Liver (tissue), 9 donors: ENCODE results near the gene FAM193A. TPM values are rescaled to one million over a fixed set of nuclear protein-coding genes. Genes with fewer than 3 reads are reported as not detected.

Source experiments
- DNase-seq: peaks from one replicate; pipeline ENCODE4 v3.0.0-alpha.2; 2017; ENCODE audit warnings: low spot score
- H3K27ac ChIP-seq, 2 donors: one replicate each; pipeline ENCODE4 v1.7.0; 2013; ENCODE audit warnings: inconsistent platforms in 2 of 2, low read length in 2 of 2, control low read depth in 1 of 2, low read depth in 1 of 2, mild to moderate bottlenecking in 1 of 2
- H3K27me3 ChIP-seq, 4 donors: one replicate each; pipeline versions ENCODE4 v1.6.1 to v1.7.0; 2013; ENCODE audit warnings: low read length in 3 of 4, inconsistent platforms in 1 of 4, mild to moderate bottlenecking in 1 of 4, moderate library complexity in 1 of 4; ENCODE audit not compliant: control insufficient read depth in 4 of 4, insufficient read depth in 4 of 4
- H3K36me3 ChIP-seq, 4 donors: one replicate each; pipeline versions ENCODE4 v1.6.1 to v1.7.0; 2013; ENCODE audit warnings: low read length in 3 of 4, mild to moderate bottlenecking in 3 of 4, low read depth in 1 of 4, moderate library complexity in 1 of 4; ENCODE audit not compliant: control insufficient read depth in 4 of 4, insufficient read depth in 3 of 4
- H3K4me1 ChIP-seq, 4 donors: one replicate each; pipeline versions ENCODE4 v1.6.1 to v1.7.0; 2013; ENCODE audit warnings: low read length in 3 of 4, mild to moderate bottlenecking in 3 of 4, moderate library complexity in 1 of 4; ENCODE audit not compliant: control insufficient read depth in 4 of 4, insufficient read depth in 4 of 4
- H3K4me3 ChIP-seq, 3 donors: one replicate each; pipeline versions ENCODE4 v1.6.1 to v1.7.0; 2013; ENCODE audit warnings: low read length in 3 of 3, control low read depth in 1 of 3, low read depth in 1 of 3, mild to moderate bottlenecking in 1 of 3
- H3K9ac ChIP-seq, 2 donors: one replicate each; pipeline ENCODE4 v1.7.0; 2013; ENCODE audit warnings: low read length in 2 of 2, mild to moderate bottlenecking in 2 of 2, moderate library complexity in 2 of 2, control low read depth in 1 of 2, low read depth in 1 of 2
- H3K9me3 ChIP-seq, 4 donors: one replicate each; pipeline versions ENCODE4 v1.6.1 to v1.7.0; 2013; ENCODE audit warnings: low read length in 3 of 4; ENCODE audit not compliant: control insufficient read depth in 4 of 4
- ATF3 ChIP-seq: IDR thresholded peaks from 2 replicates; pipeline ENCODE4 v1.6.1; 2016; ENCODE audit warnings: antibody characterized with exemption
- CTCF ChIP-seq: fragments of 150-350 bp; IDR thresholded peaks from 2 replicates; pipeline ENCODE4 v1.5.1; 2017; ENCODE audit warnings: improper control_type of control experiment, low read depth, low read length; ENCODE audit not compliant: missing input control
- EGR1 ChIP-seq, 2 donors: IDR thresholded peaks; 2 replicates each; pipeline ENCODE4 v1.6.1; 2016 to 2018; ENCODE audit warnings: antibody characterized with exemption in 2 of 2, low read depth in 2 of 2
- FOXA1 ChIP-seq: IDR thresholded peaks from 2 replicates; pipeline ENCODE4 v1.6.1; 2016; ENCODE audit warnings: antibody characterized with exemption
- FOXA2 ChIP-seq: IDR thresholded peaks from 2 replicates; pipeline ENCODE4 v1.6.1; 2016; ENCODE audit warnings: antibody characterized with exemption
- GABPA ChIP-seq, 2 donors: IDR thresholded peaks in 1 of 2; conservative IDR thresholded peaks in 1 of 2; 2 replicates each; pipeline ENCODE4 v1.6.1; 2016; ENCODE audit warnings: antibody characterized with exemption in 2 of 2, mild to moderate bottlenecking in 1 of 2, moderate library complexity in 1 of 2
- JUND ChIP-seq, 2 donors: IDR thresholded peaks; 2 replicates each; pipeline ENCODE4 v1.6.1; 2016; ENCODE audit warnings: antibody characterized with exemption in 2 of 2
- NR2F2 ChIP-seq: IDR thresholded peaks from 2 replicates; pipeline ENCODE4 v1.6.1; 2016; ENCODE audit warnings: antibody characterized with exemption
- RAD21 ChIP-seq, 2 donors: IDR thresholded peaks; 2 replicates each; pipeline ENCODE4 v1.6.1; 2016; ENCODE audit warnings: antibody characterized with exemption in 2 of 2, mild to moderate bottlenecking in 2 of 2
- REST ChIP-seq: IDR thresholded peaks from 2 replicates; pipeline ENCODE4 v1.6.1; 2016; ENCODE audit warnings: antibody characterized with exemption, mild to moderate bottlenecking
- RXRA ChIP-seq, 2 donors: IDR thresholded peaks; 2 replicates each; pipeline ENCODE4 v1.6.1; 2017 to 2018; ENCODE audit warnings: antibody characterized with exemption in 2 of 2, mild to moderate bottlenecking in 1 of 2
- SP1 ChIP-seq: IDR thresholded peaks from 2 replicates; pipeline ENCODE4 v1.6.1; 2018; ENCODE audit warnings: antibody characterized with exemption, mild to moderate bottlenecking
- TAF1 ChIP-seq: conservative IDR thresholded peaks from 2 replicates; pipeline ENCODE4 v1.6.1; 2016; ENCODE audit warnings: antibody characterized with exemption, mild to moderate bottlenecking
- YY1 ChIP-seq: IDR thresholded peaks from 2 replicates; pipeline ENCODE4 v1.6.1; 2016; ENCODE audit warnings: antibody characterized with exemption, mild to moderate bottlenecking
- ZBTB33 ChIP-seq: IDR thresholded peaks from 2 replicates; pipeline ENCODE4 v1.6.1; 2016; ENCODE audit warnings: antibody characterized with exemption
- WGBS: extraction: QIAGEN DNeasy Blood & Tissue Kit; methylation state at CpG from one replicate; pipeline ENCODE4 v1.1.7; 2013; 5-methylcytosine and 5-hydroxymethylcytosine counted together
- polyA plus RNA-seq, 2 donors: library from polyadenylated mRNA; stranded (reverse) in 1 of 2; unstranded in 1 of 2; fragments of 200-250 nt in 1 of 2; fragments of >200 nt in 1 of 2; fragmentation: Nextera tagmentation in 1 of 2; extraction: Ambion mirVana in 1 of 2; gene quantifications; one replicate each; pipeline versions ENCODE4 v1.2.1 to v1.2.3, GENCODE V29; 2013 to 2015
- total RNA-seq, 2 donors: library from RNA; depleted of rRNA; stranded (reverse); fragments of >200 nt; gene quantifications; one replicate each; pipeline ENCODE4 v1.2.3, GENCODE V29; 2014
- donor health status: healthy.
- donor health status: healthy.
- donor health status: healthy.
- donor health status: healthy.
- donor health status: healthy.

The FAM193A gene
- total and polyA plus RNA-seq, 4 donors, result 3.9 to 10.2 (median 7.0) TPM

GRCh38 chr4:2606960-2607506 is 70.6 kb downstream of the FAM193A start:
- Histone ChIP-seq H3K27ac (no peak overlapping the region), H3K4me3 (no peak overlapping the region), H3K9me3 (no peaks in the 10 kb centered on the region), H3K4me1 (peaks cover 0 to 1% (median 0%) of the 10 kb centered on the region in 4 donors), H3K27me3 (no peaks in the 10 kb centered on the region), H3K36me3 (no peaks in the 10 kb centered on the region), H3K9ac (no peak overlapping the region)
- WGBS, result 94% methylated on average over 9 of the region's 9 CpGs
- no peak for TF ChIP-seq NR2F2
- TF ChIP-seq CTCF, result no peak
- TF ChIP-seq REST, result no peak
- TF ChIP-seq EGR1 (IDR thresholded peaks at IDR 0.05; ENCODE audit: low read depth in 2 of 2), result no peak
- TF ChIP-seq TAF1, result no peak
- no peak for TF ChIP-seq JUND (IDR thresholded peaks at IDR 0.05)
- TF ChIP-seq FOXA2, result no peak
- TF ChIP-seq ZBTB33, result no peak
- TF ChIP-seq RXRA (IDR thresholded peaks at IDR 0.05), result no peak
- no peak for DNase-seq

GRCh38 chr4:2607822-2608221 is 71.4 kb downstream of the FAM193A start:
- no peak overlapping the region for H3K9ac ChIP-seq
- peaks cover 0 to 1% (median 0%) of the 10 kb centered on the region in 4 donors for H3K4me1 ChIP-seq
- WGBS, result 98% methylated on average over 10 of the region's 10 CpGs
- no peak overlapping the region for H3K4me3 ChIP-seq
- H3K27ac ChIP-seq, result no peak overlapping the region
- no peaks in the 10 kb centered on the region for H3K27me3 ChIP-seq
- H3K9me3 ChIP-seq, result no peaks in the 10 kb centered on the region
- no peaks in the 10 kb centered on the region for H3K36me3 ChIP-seq
- DNase-seq, result no peak
- TF ChIP-seq TAF1 (no peak), ZBTB33 (no peak), ATF3 (no peak), GABPA (IDR thresholded peaks at IDR 0.05 in 1 of 2, conservative IDR thresholded peaks at IDR 0.05 in 1 of 2) (no peak), FOXA1 (no peak), FOXA2 (no peak), RAD21 (IDR thresholded peaks at IDR 0.05) (no peak), EGR1 (IDR thresholded peaks at IDR 0.05; ENCODE audit: low read depth in 2 of 2) (no peak), CTCF (no peak), NR2F2 (no peak), REST (no peak), SP1 (no peak), JUND (IDR thresholded peaks at IDR 0.05) (no peak), YY1 (no peak)
